Skin of body (tissue), 2 donors: ENCODE data around the gene MUL1. TPM values are rescaled to one million over a fixed set of nuclear protein-coding genes. Genes with fewer than 3 reads are reported as not detected.
A peak's percentile ranks its signal among the peaks of the same experiment; 100 is the strongest.
"Not testable (repeated sequence)": the region's sequence is repeated elsewhere in the genome, so short reads cannot be mapped to it uniquely, and the experiment has no call there.

ENCODE experiments used
- DNase-seq: peaks from one replicate; lab custom pipeline; 2025; lab: John Stamatoyannopoulos, UW
- total RNA-seq: library from RNA; depleted of rRNA; stranded (reverse); fragments of >200 nt; gene quantifications from one replicate; pipeline ENCODE4 v1.2.3, GENCODE V29; 2014

MUL1 gene
- total RNA-seq, 1 donor from 2014 or later = 14.0 TPM

DNA sequence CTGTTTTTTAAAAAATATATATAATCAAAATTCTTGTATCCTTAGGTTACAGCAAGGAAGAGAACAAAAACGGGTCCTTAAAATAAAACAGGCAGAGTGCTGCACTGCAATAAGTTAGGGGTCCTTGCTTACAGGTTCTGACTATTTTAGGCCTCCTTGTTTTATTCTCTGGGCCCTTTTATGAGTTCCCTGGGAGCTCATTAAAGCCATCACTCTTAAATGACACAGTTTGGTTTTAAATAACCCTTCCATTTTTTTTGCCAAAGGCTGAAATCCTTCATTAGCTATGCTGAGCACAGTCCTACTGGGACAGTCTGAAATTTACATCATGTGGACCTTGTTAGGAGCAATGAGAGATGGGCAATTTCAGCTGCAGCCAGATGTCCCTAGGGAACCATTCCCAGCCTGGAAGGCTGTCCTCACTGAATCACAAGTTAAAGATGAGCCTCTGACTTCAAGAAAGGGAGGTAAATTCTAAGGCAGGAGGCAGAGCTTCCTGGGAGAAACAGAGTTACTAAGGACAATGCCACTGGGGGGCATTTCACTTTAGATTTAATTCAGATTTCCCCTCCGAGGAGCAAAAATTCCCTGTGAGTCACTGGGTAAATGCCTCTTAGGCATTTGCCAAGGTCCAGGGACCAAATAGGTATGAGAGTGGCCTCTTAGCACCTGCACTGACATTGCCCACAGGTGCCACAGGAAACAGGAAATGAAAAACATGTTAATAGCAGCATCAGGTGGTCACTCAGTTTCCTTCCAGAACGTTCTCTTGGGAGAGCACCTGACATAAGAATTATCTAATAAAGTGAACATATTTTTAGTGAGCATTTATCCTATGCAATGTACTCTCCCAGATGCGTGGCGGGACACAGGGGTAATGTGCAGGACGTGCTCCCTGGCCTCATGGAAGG, 3.8 kb upstream of the MUL1 start:
- no peak for DNase-seq

DNA sequence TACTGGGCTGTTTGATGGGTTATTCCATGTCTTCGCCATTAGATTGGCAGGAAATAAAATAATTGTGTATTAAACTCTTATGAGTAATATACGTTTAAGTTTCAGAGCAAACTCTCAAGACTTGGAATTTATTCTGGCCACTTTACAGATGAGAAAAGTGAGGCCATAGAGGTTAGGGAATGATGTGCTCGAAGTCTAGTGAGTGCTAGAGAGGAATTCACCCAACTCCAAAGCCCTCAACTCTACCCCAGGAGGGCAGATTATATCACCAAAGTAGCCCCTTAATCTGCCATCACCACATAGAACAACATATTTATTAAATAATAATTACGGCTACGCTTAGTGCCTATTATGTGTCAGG, 440 bp upstream of the MUL1 start:
- DNase-seq = no peak

DNA sequence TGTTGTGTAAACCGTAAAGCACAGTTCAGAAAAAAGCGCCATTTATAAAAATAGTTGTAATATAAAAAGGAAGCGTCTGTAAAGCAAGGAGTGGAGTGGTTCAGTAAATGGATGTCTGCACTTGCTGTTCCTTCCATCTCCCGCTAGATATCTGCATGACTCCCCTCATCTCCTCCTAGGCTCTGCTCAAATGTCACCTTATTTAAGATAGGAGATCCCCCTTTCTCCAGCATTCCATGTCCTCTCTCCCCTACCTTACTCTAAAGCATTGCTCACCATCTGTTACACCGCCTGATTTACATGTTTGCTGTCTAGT, 745 bp downstream of the MUL1 start:
- no peak for DNase-seq

- no peak for DNase-seq
Measured at GRCh38 chr1:20505488-20505887, 2.5 kb downstream of the MUL1 start.

DNA sequence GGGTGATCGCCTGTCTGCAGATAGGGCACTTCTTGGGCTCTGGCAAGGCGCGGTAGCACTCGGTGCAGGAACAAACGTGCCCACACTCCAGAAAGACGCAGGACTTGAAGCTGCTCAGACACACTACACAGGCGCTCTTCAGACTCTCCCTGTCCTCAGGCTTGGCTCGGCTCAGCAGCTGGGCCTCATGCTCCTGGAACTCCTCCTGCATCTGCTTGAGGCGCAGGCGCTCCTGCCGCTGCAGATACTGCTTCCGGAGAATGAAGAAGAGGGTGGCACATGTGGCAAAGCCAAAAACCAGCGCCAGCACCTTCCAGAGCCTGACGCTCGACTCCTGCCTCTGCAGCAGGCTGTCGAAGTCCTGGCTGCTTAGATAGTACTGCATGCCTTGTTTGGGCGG, 7.2 kb downstream of the MUL1 start:
- no peak for DNase-seq

DNA sequence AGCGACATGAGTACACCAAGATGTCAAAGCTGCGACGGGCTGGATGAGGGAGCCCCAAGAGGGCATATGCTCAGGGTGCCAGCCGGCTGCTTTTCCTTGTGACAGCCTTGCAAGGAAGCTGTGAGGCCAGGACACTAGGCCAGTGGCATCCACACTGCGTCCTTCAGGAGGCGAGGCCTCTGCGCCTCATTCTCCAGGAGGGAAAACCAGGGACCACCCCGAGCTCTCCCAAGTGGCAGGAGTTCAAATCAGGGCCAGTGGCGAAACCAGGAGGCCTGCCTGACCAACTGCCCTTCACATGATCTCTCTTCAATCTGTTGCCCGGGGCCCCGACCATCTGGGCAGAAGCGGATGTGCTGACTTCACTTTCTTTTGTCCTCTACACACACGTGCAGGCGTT, 8.2 kb downstream of the MUL1 start:
- no peak for DNase-seq

DNA sequence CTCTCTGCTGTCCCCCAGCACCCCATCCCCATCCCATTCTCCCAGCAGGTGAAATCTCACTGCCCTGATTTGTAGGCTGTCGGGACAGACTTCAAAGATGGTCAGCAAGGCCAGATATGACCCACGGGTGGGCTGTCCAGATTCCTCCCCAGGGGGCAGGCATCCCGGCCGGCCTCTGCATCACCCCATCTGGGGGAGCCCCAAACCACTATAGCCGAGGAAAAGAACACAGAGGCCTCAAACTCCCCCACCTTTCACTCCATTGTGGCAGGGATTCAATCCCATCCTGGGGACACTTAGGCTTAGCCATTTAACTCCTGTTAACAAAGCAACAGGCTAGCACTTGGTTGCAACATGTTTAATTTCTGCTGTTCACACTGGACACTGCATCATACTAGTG, 8.8 kb downstream of the MUL1 start:
- no peak for DNase-seq

- no peak for DNase-seq
Measured at GRCh38 chr1:20498116-20498515, 9.8 kb downstream of the MUL1 start.

- no peak for DNase-seq
Measured at GRCh38 chr1:20497506-20497905, 10.4 kb downstream of the MUL1 start.

DNA sequence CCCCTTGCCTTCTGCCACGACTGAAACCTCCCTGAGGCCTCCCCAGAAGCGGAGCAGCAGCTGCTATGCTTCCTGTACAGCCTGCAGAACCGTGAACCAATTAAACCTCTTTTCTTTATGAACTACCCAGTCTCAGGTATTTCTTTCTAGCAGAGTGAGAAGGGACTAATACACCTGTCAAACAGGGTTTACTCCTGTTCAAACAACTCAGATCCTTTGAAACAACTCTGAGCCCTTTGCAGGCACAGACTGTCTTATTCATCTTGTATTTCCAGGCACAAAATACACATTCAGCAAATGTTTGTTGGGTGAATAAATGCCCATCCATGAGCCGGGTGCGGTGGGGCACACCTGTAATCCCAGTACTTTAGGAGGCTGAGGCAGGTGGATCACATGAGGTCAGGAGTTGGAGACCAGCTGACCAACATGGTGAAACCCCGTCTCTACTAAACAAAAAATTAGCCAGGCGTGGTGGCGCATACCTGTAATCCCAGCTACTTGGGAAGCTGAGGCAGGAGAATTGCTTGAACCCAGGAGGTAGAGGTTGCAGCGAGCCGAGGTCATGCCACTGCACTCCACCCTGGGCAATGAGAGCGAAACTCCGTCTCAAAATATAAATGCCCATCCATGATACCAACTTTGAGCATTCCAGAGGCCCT, 11.1 kb downstream of the MUL1 start:
- not testable (repeated sequence) for DNase-seq

DNA sequence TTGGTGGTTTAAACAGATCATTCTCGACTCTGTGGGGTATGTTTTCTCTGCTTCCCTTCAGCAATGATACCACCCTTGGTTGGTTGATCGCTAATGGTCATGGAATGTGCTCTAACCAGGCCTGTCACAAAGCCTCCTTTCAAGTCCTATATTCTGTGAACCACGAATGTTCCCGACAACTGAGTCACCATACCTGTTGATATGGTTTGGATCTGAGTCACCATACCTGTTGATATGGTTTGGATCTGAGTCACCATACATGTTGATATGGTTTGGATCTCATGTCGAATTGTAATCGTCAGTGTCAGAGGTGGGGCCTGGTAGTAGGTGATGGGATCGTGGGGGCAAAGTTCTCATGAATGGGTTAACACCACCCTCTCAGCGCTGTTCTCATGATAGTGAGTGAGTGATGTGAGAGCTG, 11.7 kb downstream of the MUL1 start:
- DNase-seq = no peak

- DNase-seq = no peak
Measured at GRCh38 chr1:20495661-20496060, 12.3 kb downstream of the MUL1 start.

- DNase-seq = no peak
Measured at GRCh38 chr1:20494609-20495311, 13.2 kb downstream of the MUL1 start.

DNA sequence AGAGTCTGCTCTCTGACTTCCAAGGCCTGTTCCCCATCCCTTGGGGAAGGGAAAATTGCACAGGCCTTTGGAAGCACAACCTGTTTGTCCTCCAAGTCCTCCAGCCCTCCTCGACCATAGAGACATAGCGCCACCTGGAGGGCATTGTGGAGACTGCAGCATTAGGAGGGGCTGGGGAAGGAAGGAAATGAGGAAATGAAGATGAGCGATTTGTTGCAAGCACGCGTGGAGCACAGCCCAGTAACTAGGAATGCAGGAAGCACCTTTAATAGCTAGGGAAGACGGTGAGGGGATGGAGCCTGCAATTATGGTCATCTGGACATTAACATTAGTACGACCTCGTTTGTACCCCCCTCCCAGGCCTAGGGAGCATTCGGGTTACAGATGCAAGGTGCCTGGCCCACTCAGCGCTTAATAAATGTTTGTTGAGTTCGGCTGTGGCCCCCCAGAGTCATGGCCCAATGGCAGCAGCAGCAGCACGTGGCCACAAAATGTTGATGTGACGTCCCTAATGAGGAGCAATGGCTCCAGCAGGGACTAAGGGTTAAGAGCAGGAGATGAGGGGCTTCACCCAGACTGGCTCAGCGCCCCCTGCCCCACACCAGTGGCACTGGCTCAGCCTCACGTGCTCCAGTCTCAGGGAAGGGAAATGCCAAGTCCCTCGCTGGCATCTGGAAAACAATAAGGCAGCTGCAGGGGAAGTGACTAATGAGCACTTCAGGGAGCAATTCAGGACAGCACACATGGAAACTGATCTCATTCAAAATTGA, 13.9 kb downstream of the MUL1 start:
- peak; percentile 90 for DNase-seq

DNA sequence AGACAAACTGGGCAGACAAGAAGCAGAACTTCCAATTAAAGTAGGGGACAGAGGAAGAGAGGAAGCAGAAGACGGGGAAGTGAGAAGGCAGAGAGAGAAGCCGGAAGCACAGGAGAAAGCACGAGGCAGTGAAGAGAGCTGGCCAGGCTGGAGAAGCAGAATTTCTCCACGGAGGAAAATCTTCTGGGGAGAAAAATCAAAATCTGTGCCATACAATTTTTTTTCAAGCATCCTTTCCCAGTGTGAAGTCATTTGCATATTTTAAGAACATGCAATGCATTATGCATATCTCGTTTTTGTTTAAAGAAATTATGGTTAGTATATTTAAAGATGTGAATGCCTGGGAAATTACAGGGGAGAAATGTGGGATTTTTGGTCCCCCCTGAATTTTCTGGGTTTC, 14.6 kb downstream of the MUL1 start:
- no peak for DNase-seq

DNA sequence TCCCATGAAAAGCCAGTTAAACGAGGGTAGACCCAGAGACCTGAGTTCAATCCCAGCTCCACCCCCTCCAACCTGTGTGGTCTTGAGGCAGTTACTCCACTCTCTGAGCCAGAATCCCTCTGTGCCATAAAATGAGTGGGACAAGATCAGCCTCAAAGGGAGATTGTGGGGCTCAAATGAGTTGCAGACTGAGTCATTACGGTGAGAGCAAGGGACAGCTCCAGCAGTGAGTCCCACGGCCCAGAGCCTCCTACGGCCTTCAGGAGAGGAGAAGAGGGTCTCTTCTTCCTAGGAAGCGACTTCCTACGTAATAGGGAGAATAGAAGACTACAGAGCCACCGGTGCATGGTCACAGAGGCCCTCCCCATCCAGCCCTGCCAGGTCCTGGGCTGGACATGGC, 15.2 kb downstream of the MUL1 start:
- DNase-seq = no peak

DNA sequence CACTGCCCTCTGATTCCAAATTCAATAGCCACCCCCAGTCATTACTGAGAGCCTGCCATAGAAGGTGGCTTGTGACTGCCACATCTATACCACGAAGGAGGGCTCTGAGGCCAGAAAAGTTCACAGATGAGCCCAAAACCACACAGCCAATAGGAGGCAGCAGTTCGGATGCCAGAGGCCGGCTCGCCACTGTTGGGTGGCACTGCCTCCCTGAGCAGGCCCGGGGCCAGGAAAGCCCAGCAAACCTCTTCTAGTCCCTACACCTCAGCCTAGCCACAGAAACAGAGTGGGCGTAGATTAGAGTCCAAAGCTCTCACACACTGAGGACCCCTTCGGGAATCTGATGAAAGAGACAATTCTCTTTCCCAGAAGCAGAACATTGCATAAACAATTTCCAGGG, 16.1 kb downstream of the MUL1 start:
- DNase-seq = no peak

- no peak for DNase-seq
Measured at GRCh38 chr1:20491178-20491577, 16.8 kb downstream of the MUL1 start.

DNA sequence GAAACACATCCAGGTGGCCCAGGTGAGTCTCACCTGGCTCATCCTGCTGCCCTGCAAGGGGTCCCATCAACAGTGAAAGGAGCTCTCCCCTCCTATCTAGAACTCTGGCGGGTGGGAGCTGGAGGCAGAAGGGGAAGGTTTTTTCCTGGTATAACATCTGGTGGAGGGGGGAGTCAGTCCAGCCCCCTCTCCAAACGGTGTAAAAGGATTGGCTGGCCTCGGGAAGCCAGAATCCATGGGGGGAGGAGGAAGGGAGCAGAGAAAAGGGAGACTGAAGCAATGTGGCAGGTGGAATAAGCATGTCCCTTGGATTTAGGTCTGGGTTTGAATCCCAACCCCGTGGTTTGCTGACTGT, 20.7 kb downstream of the MUL1 start:
- DNase-seq = peak; percentile 12

- peak; percentile 20 for DNase-seq
Measured at GRCh38 chr1:20486457-20487235, 21.3 kb downstream of the MUL1 start.
